Natural killer cell (primary cell): ENCODE data around the gene SPOCK2. TPM values are rescaled to one million over a fixed set of nuclear protein-coding genes. Genes with fewer than 3 reads are reported as not detected.

Experiments
- ATAC-seq, 3 donors: fragments of 150-1000 bp in 2 of 3; fragments of 200-7000 bp in 1 of 3; cut with Tn5 transposase; 1 replicate in 1 of 3; 2 replicates in 2 of 3; pipeline ENCODE4 v1.10.0; 2021; ENCODE audit warnings: mild to moderate bottlenecking in 2 of 3, moderate library complexity in 2 of 3
- DNase-seq, 2 donors: peaks; one replicate each; pipeline versions ENCODE4 v3.0.0 to v3.0.0-alpha.2; 2013 to 2021; ENCODE audit warnings: mixed read lengths in 1 of 2
- H3K27ac ChIP-seq: one replicate; pipeline ENCODE4 v1.5.1; 2013; ENCODE audit warnings: mild to moderate bottlenecking, low read length
- H3K27me3 ChIP-seq: one replicate; pipeline ENCODE4 v1.6.1; 2013; ENCODE audit warnings: low read length; ENCODE audit not compliant: control insufficient read depth, insufficient read depth
- H3K36me3 ChIP-seq: one replicate; pipeline ENCODE4 v1.6.1; 2013; ENCODE audit warnings: low read length; ENCODE audit not compliant: control insufficient read depth, insufficient read depth
- H3K4me1 ChIP-seq: one replicate; pipeline ENCODE4 v1.6.1; 2013; ENCODE audit warnings: low read length; ENCODE audit not compliant: control insufficient read depth, insufficient read depth
- H3K4me3 ChIP-seq: one replicate; pipeline ENCODE4 v1.5.1; 2013; ENCODE audit warnings: low read length
- H3K9me3 ChIP-seq: one replicate; pipeline ENCODE4 v1.6.1; 2013; ENCODE audit warnings: low read length; ENCODE audit not compliant: control insufficient read depth, insufficient read depth
- H3K27ac Mint-ChIP-seq, 2 donors: one replicate each; pipeline ENCODE4 v1.8.0; 2022; ENCODE audit warnings: mild to moderate bottlenecking in 2 of 2, mixed read lengths in 2 of 2, moderate library complexity in 1 of 2
- H3K27me3 Mint-ChIP-seq, 2 donors: one replicate each; pipeline ENCODE4 v1.8.0; 2022; ENCODE audit warnings: low read depth in 2 of 2, mixed read lengths in 2 of 2
- H3K36me3 Mint-ChIP-seq: one replicate; pipeline ENCODE4 v1.8.0; 2022; ENCODE audit warnings: mixed read lengths
- H3K4me1 Mint-ChIP-seq, 2 donors: one replicate each; pipeline ENCODE4 v1.8.0; 2022; ENCODE audit warnings: mixed read lengths in 2 of 2
- H3K4me3 Mint-ChIP-seq: one replicate; pipeline ENCODE4 v1.8.0; 2022; ENCODE audit warnings: mild to moderate bottlenecking, moderate library complexity, mixed read lengths
- H3K9me3 Mint-ChIP-seq, 2 donors: one replicate each; pipeline ENCODE4 v1.8.0; 2022; ENCODE audit warnings: mixed read lengths in 2 of 2
- CTCF ChIP-seq: fragments of 200-600 bp; IDR thresholded peaks from one replicate; pipeline ENCODE4 v1.8.0; 2022; ENCODE audit warnings: antibody characterized with exemption
- whole genome bisulfite sequencing: methylation state at CpG from one replicate; pipeline ENCODE4 v1.1.7; 2013; ENCODE audit warnings: missing lambda C conversion rate; ENCODE audit not compliant: insufficient coverage; 5-methylcytosine and 5-hydroxymethylcytosine counted together
- intact Hi-C: fragments of 100-400 bp; cut with micrococcal nuclease; formaldehyde crosslinking; loops from one replicate; pipeline ENCODE4 v1.14.2; 2022
- total RNA-seq, 4 donors: library from RNA; stranded (reverse); fragments of 120-200 nt in 1 of 4; gene quantifications; one replicate each; pipeline versions ENCODE4 v1.2.3 to v1.2.4, GENCODE V29; 2013 to 2022

The SPOCK2 gene
- total RNA-seq, 3 donors from 2014 or later (not counting 1 experiment from before 2014, with no cell fraction given): 258 to 329 (median 293) TPM

DNA sequence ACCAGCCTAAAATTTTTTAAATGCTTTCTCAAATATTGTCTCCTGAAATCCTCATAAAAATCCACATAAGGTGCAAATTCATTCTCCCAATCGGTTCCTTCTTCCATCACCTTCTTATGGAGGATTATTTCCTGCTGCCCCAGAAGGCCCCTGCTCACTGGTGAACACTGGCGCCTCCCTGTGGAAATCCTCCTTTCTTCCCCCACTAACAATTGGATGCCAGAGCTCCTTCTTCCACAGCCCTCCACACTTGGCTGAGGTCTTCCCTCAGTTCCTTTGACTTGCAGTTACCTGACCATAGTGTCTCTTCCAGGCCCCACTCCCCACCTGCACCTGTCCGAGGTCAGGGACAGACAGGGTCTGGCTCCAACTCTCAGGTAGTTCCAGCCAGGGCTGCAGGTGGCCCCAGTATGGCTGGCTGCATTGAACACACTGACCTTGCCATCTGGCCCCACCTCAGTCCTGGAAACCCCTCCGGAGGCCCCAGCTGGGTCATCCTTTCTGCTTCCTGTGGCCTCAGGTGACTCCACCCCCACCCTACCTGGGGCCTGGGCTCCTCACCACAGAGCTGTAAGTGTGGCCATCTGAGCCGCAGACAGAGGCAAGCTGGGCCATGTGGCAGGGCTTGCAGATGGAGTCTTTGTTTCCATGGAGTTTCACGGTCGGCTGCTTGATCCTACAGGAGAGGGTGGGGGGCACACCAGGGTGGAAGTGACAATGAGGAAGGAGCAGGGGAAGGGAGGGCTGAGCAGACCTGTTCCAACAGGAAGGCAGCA lies 18.4 kb downstream of the SPOCK2 start:
- H3K9me3 ChIP-seq: no peaks in the 10 kb centered on the region
- DNase-seq (peak in 1 of 2 donors; percentile 34), ATAC-seq (no peak)
- H3K4me3 ChIP-seq: no peak overlapping the region
- no peak overlapping the region for H3K27ac ChIP-seq
- 55% methylated on average over 7 of the region's 7 CpGs for WGBS
- H3K4me3 Mint-ChIP-seq: no peak overlapping the region
- H3K27ac Mint-ChIP-seq: peak overlapping the region; percentile 56 to 69
- intact Hi-C loops: no loop called here
- no peaks in the 10 kb centered on the region for H3K9me3 Mint-ChIP-seq
- H3K36me3 ChIP-seq: peaks cover 66% of the 10 kb centered on the region
- H3K36me3 Mint-ChIP-seq: peaks cover 7% of the 10 kb centered on the region
- H3K27me3 Mint-ChIP-seq: no peaks in the 10 kb centered on the region
- TF ChIP-seq CTCF: no peak
- H3K4me1 ChIP-seq: peaks cover 14% of the 10 kb centered on the region
- peaks cover 11 to 34% of the 10 kb centered on the region in 2 donors for H3K4me1 Mint-ChIP-seq
- H3K27me3 ChIP-seq: no peaks in the 10 kb centered on the region

- Mint-ChIP-seq H3K27ac (peak overlapping the region in 1 of 2 donors; percentile 56), H3K4me3 (no peak overlapping the region), H3K27me3 (no peaks in the 10 kb centered on the region), H3K36me3 (peaks cover 7% of the 10 kb centered on the region), H3K9me3 (no peaks in the 10 kb centered on the region), H3K4me1 (peaks cover 11 to 34% of the 10 kb centered on the region in 2 donors)
- H3K9me3 ChIP-seq: no peaks in the 10 kb centered on the region
- H3K36me3 ChIP-seq: peaks cover 69% of the 10 kb centered on the region
- H3K4me3 ChIP-seq: no peak overlapping the region
- intact Hi-C loops: no loop called here
- DNase-seq: peak in 1 of 2 donors; percentile 13
- peaks cover 9% of the 10 kb centered on the region for H3K4me1 ChIP-seq
- no peak for TF ChIP-seq CTCF
- WGBS: 90% methylated on average over 12 of the region's 12 CpGs
- H3K27me3 ChIP-seq: no peaks in the 10 kb centered on the region
- H3K27ac ChIP-seq: no peak overlapping the region
- no peak for ATAC-seq
Observed at GRCh38 chr10:72068901-72069446, 19.4 kb downstream of the SPOCK2 start.

DNA sequence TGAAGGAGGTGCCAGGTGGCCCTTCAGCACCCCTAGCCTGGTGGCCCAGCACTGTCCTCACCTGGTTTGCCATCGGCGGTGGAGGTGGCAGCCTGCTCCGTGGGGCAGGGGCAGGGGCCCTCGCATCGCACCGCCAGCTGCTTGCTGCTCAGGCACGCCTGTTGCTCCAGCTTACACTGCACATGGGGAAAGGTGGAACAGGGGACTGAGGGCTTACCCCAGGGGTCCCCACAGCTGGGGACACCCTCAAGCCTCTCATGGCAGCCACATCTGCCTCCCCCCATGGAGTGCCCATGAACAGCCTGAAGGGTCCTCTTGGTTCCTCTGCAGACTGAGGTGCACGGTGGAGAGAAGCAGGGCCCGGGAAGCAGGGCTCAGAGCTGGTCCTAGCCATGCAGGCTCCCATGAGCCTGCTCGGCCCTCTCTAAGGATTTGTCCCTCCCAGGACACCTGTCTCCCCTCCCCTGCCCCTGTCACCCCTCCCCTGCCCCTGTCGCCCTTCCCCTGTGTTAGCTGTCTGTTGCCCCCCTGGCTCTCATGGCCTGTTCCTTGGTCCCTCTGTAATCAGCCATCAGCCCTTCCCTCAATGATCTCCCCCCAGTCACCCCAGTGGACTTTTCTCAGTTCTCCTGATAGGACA lies 20.1 kb downstream of the SPOCK2 start:
- no peak for DNase-seq
- peak overlapping the region; percentile 48 to 56 for H3K27ac Mint-ChIP-seq

More for the DNA sequence above, 20.1 kb downstream of the SPOCK2 start:
- no peaks in the 10 kb centered on the region for H3K9me3 Mint-ChIP-seq
- no peaks in the 10 kb centered on the region for H3K27me3 ChIP-seq
- TF ChIP-seq CTCF: no peak
- ATAC-seq: peak in 1 of 3 donors; percentile 8
- peaks cover 7% of the 10 kb centered on the region for H3K36me3 Mint-ChIP-seq
- H3K4me1 Mint-ChIP-seq: peaks cover 11 to 31% of the 10 kb centered on the region in 2 donors
- peaks cover 77% of the 10 kb centered on the region for H3K36me3 ChIP-seq
- H3K4me3 Mint-ChIP-seq: no peak overlapping the region
- no peaks in the 10 kb centered on the region for H3K27me3 Mint-ChIP-seq
- H3K27ac ChIP-seq: no peak overlapping the region
- H3K9me3 ChIP-seq: no peaks in the 10 kb centered on the region
- 93% methylated on average over 11 of the region's 11 CpGs for WGBS
- intact Hi-C loops: no loop called here
- no peak overlapping the region for H3K4me3 ChIP-seq
- peaks cover 9% of the 10 kb centered on the region for H3K4me1 ChIP-seq
